HG02943 (cell line): ENCODE results near the gene COL23A1.
"Not testable (repeated sequence)": the region's sequence is repeated elsewhere in the genome, so short reads cannot be mapped to it uniquely, and the experiment has no call there.

Experiments used
- ATAC-seq: cut with Tn5 transposase; IDR thresholded peaks from one replicate; pipeline ENCODE4 v1.9.1; 2021; ENCODE audit warnings: mild to moderate bottlenecking, low read depth, moderate library complexity; ENCODE audit not compliant: unreplicated experiment

The COL23A1 gene

GRCh38 chr5:178371362-178372111 lies 218.7 kb downstream of the COL23A1 start:
- no peak for ATAC-seq

GRCh38 chr5:178370102-178370501 lies 220.1 kb downstream of the COL23A1 start:
- ATAC-seq: no peak

- not testable (repeated sequence) for ATAC-seq
Measured at GRCh38 chr5:178369469-178369868, 220.7 kb downstream of the COL23A1 start.

GRCh38 chr5:178368716-178369300 lies 221.4 kb downstream of the COL23A1 start:
- ATAC-seq: no peak

- no peak for ATAC-seq
Measured at GRCh38 chr5:178368274-178368673, 221.9 kb downstream of the COL23A1 start.

- no peak for ATAC-seq
Measured at GRCh38 chr5:178367736-178368120, 222.5 kb downstream of the COL23A1 start.

- no peak for ATAC-seq
Measured at GRCh38 chr5:178366998-178367735, 223.0 kb downstream of the COL23A1 start.

- no peak for ATAC-seq
Measured at GRCh38 chr5:178365501-178366440, 224.4 kb downstream of the COL23A1 start.

DNA sequence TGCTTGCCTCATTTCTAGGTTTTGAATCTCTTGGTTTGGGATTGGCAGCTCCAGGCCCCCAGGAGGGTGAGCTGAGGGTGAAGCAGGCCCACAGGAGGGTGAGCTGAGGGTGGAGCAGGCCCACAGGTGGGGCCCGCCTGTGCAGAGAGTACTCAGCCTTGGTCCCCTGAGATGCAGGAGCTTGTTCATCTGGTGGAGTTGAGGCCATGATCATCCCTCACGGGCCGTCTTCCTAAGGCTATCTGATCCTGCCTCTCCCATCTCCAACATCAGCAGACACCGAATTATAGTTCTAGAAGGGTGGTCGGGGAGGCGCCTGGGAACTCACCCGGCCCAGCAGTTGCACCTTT lies 225.9 kb downstream of the COL23A1 start:
- ATAC-seq: no peak

- no peak for ATAC-seq
Measured at GRCh38 chr5:178363501-178364325, 226.5 kb downstream of the COL23A1 start.

- ATAC-seq: no peak
Measured at GRCh38 chr5:178361657-178362445, 228.3 kb downstream of the COL23A1 start.

- ATAC-seq: no peak
Measured at GRCh38 chr5:178360926-178361235, 229.3 kb downstream of the COL23A1 start.

GRCh38 chr5:178360222-178360925 lies 229.8 kb downstream of the COL23A1 start:
- no peak for ATAC-seq

DNA sequence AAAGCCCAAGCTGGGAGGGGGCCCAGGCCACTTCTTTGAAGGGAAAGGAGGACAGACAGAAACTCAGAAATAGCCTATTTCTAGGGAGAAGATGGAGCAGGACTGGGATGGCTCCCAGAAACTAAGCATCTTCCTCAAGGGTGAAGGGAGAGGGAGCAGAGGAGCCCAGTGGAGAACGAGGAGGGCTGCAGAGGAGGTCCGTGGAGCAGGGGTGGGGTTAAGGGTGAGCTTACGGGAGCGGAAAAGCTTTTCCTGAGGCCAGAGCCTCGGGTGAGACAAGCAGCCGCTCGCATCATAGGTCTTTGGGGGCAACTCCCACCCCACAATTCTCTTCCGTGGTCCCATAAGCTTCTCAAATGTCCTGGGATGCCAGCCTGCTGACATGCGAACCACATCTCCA lies 230.5 kb downstream of the COL23A1 start:
- ATAC-seq: no peak

- no peak for ATAC-seq
Measured at GRCh38 chr5:178357678-178358077, 232.5 kb downstream of the COL23A1 start.

DNA sequence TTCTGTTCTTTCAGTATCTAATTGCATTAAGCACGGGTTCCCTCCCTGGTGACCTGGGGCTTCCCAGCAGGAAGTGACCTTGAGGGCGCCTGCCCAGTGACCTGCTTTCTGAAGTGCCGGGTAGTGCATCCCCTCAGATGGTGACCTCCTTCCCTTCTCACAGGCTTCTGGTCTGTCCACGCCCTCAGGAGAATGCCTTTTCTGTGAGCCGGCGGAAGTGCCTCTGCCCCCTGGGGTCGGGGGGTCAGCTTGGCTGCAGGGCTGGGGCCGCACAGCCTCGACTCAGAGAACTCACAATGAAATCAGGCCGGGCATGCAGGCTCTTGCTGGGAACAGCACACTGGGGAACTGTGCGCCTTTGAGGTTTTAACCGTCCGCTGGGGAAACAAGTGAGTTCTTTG lies 233.1 kb downstream of the COL23A1 start:
- ATAC-seq: no peak

DNA sequence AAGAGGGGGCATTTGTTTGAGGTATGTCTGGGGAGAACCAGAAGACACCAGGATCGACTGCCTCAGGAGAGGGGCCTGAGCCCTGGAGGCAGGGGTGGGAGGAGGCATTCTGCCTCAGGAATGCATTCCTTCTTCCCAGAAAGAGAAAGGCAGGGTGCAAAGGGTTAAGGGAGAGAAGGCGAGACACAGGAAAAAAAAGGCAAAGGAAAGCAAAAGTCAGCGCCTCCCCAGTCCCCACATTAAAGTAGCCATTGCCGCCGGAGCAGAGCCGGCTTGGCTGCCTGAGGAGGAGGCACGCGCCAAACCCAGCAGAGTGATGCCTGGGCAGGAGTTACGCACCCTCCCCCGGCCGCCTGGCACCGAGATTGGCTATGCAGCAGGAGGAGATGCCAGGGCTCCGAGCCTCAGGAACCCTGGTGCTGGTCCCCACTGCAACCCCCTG lies 233.7 kb downstream of the COL23A1 start:
- no peak for ATAC-seq

- no peak for ATAC-seq
Measured at GRCh38 chr5:178355671-178356070, 234.5 kb downstream of the COL23A1 start.
